ENCODE results near the gene LYZL2. TPM values are rescaled to one million over a fixed set of nuclear protein-coding genes. Genes with fewer than 3 reads are reported as not detected.
"Not testable (repeated sequence)": the region's sequence is repeated elsewhere in the genome, so short reads cannot be mapped to it uniquely, and the experiment has no call there.

The LYZL2 gene
- total RNA-seq, 1 donor from 2014 or later, result not detected

GRCh38 chr10:30619966-30620365, 9.6 kb downstream of the LYZL2 start:
- no peaks in the 10 kb centered on the region for H3K4me1 ChIP-seq
- no peaks in the 10 kb centered on the region for H3K9me3 ChIP-seq (replicated peaks)
- H3K36me3 ChIP-seq, result no peaks in the 10 kb centered on the region
- no peak for DNase-seq
- H3K27ac ChIP-seq (replicated peaks), result no peak overlapping the region
- H3K27me3 ChIP-seq (ENCODE audit: low read depth), result no peaks in the 10 kb centered on the region
- no peak overlapping the region for H3K4me3 ChIP-seq
- intact Hi-C loops (cut with micrococcal nuclease), result no loop called here
- TF ChIP-seq CTCF (IDR thresholded peaks at IDR 0.05; ENCODE audit: borderline replicate concordance), result no peak

GRCh38 chr10:30617070-30617469, 12.5 kb downstream of the LYZL2 start:
- Histone ChIP-seq H3K27ac (replicated peaks) (no peak overlapping the region), H3K4me3 (no peak overlapping the region), H3K4me1 (no peaks in the 10 kb centered on the region), H3K27me3 (ENCODE audit: low read depth) (no peaks in the 10 kb centered on the region), H3K9me3 (replicated peaks) (no peaks in the 10 kb centered on the region), H3K36me3 (no peaks in the 10 kb centered on the region)
- no peak for DNase-seq
- intact Hi-C loops (cut with micrococcal nuclease), result no loop called here
- TF ChIP-seq CTCF (IDR thresholded peaks at IDR 0.05; ENCODE audit: borderline replicate concordance), result no peak

GRCh38 chr10:30611041-30611440, 18.5 kb downstream of the LYZL2 start:
- not testable (repeated sequence) for H3K27ac ChIP-seq (replicated peaks); H3K9me3 ChIP-seq (replicated peaks)

GRCh38 chr10:30607814-30608213, 21.7 kb downstream of the LYZL2 start:
- intact Hi-C loops (cut with micrococcal nuclease), result no loop called here
- no peak for DNase-seq
- no peak overlapping the region for H3K4me3 ChIP-seq
- H3K9me3 ChIP-seq (replicated peaks), result no peaks in the 10 kb centered on the region
- no peaks in the 10 kb centered on the region for H3K36me3 ChIP-seq
- no peak overlapping the region for H3K27ac ChIP-seq (replicated peaks)
- H3K27me3 ChIP-seq (ENCODE audit: low read depth), result no peaks in the 10 kb centered on the region
- no peak for TF ChIP-seq CTCF (IDR thresholded peaks at IDR 0.05; ENCODE audit: borderline replicate concordance)
- no peaks in the 10 kb centered on the region for H3K4me1 ChIP-seq

More at GRCh38 chr10:30611041-30611440, 18.5 kb downstream of the LYZL2 start:
- DNase-seq; H3K4me3 ChIP-seq; H3K27me3 ChIP-seq (ENCODE audit: low read depth); intact Hi-C loops (cut with micrococcal nuclease); H3K4me1 ChIP-seq; H3K36me3 ChIP-seq: not testable (repeated sequence)

- Histone ChIP-seq H3K4me1 (no peaks in the 10 kb centered on the region), H3K9me3 (replicated peaks) (no peaks in the 10 kb centered on the region), H3K4me3 (no peak overlapping the region), H3K36me3 (no peaks in the 10 kb centered on the region), H3K27ac (replicated peaks) (no peak overlapping the region), H3K27me3 (ENCODE audit: low read depth) (no peaks in the 10 kb centered on the region)
- no peak for TF ChIP-seq CTCF (IDR thresholded peaks at IDR 0.05; ENCODE audit: borderline replicate concordance)
- intact Hi-C loops (cut with micrococcal nuclease), result no loop called here
- no peak for DNase-seq
Observed at GRCh38 chr10:30606313-30606712, 23.2 kb downstream of the LYZL2 start.

- H3K36me3 ChIP-seq; H3K9me3 ChIP-seq (replicated peaks); H3K27ac ChIP-seq (replicated peaks); H3K27me3 ChIP-seq (ENCODE audit: low read depth); DNase-seq; H3K4me3 ChIP-seq; intact Hi-C loops (cut with micrococcal nuclease); H3K4me1 ChIP-seq: not testable (repeated sequence)
Observed at GRCh38 chr10:30605341-30606121, 24.0 kb downstream of the LYZL2 start.
